Left renal cortex interstitium (tissue), 4 donors: ENCODE data around the gene PPFIA3. TPM values are rescaled to one million over a fixed set of nuclear protein-coding genes. Genes with fewer than 3 reads are reported as not detected.

Experiments used
- DNase-seq, 4 donors: peaks; one replicate each; pipeline ENCODE4 v3.0.0-alpha.2; 2013; ENCODE audit warnings: low read depth in 4 of 4, low spot score in 2 of 4, missing footprints in 1 of 4
- polyA plus RNA-seq, 4 donors: library from polyadenylated mRNA; unstranded; fragments of 120-200 nt; gene quantifications; one replicate each; pipeline ENCODE4 v1.2.1, GENCODE V29; 2013; ENCODE audit not compliant: insufficient read length in 4 of 4

Gene PPFIA3
- polyA plus RNA-seq, 4 donors: 4.5 to 11.1 (median 8.7) TPM

- no peak for DNase-seq
Measured at GRCh38 chr19:49101160-49101559, 18.2 kb upstream of the PPFIA3 start.

- no peak for DNase-seq
Measured at GRCh38 chr19:49102303-49102702, 17.0 kb upstream of the PPFIA3 start.

- DNase-seq: no peak
Measured at GRCh38 chr19:49103331-49104085, 15.8 kb upstream of the PPFIA3 start.

GRCh38 chr19:49104229-49104864 lies 15.0 kb upstream of the PPFIA3 start:
- peak in 2 of 4 donors; percentile 38 for DNase-seq

GRCh38 chr19:49106648-49107135 lies 12.7 kb upstream of the PPFIA3 start:
- DNase-seq: no peak

GRCh38 chr19:49107625-49108459 lies 11.5 kb upstream of the PPFIA3 start:
- no peak for DNase-seq

GRCh38 chr19:49109051-49109450 lies 10.3 kb upstream of the PPFIA3 start:
- DNase-seq: no peak

- no peak for DNase-seq
Measured at GRCh38 chr19:49109569-49110233, 9.6 kb upstream of the PPFIA3 start.

GRCh38 chr19:49110567-49110966 lies 8.8 kb upstream of the PPFIA3 start:
- DNase-seq: no peak

- no peak for DNase-seq
Measured at GRCh38 chr19:49111218-49111998, 7.9 kb upstream of the PPFIA3 start.

GRCh38 chr19:49113762-49114629 lies 5.3 kb upstream of the PPFIA3 start, which contains the start of gene LIN7B:
LIN7B (plus strand) TSS chr19:49114370; CDS start chr19:49114405, 35 bp downstream.
- DNase-seq: peak in 1 of 4 donors; percentile 63

GRCh38 chr19:49114630-49115363 lies 4.5 kb upstream of the PPFIA3 start:
- DNase-seq: peak in 1 of 4 donors; percentile 51

- no peak for DNase-seq
Measured at GRCh38 chr19:49116544-49116943, 2.8 kb upstream of the PPFIA3 start.

GRCh38 chr19:49117677-49118564 lies 1.4 kb upstream of the PPFIA3 start:
- no peak for DNase-seq

- DNase-seq: peak in 3 of 4 donors; percentile 83 to 84 (median 84)
Measured at GRCh38 chr19:49118565-49119410, 556 bp upstream of the PPFIA3 start, which contains the start of gene C19orf73. C19orf73 (minus strand) TSS chr19:49119143; CDS start chr19:49119022, 121 bp downstream.

GRCh38 chr19:49120325-49120683 lies 960 bp downstream of the PPFIA3 start:
- DNase-seq: no peak
